GM12878 (cell line): ENCODE data around the gene TUT1. TPM values are rescaled to one million over a fixed set of nuclear protein-coding genes. Genes with fewer than 3 reads are reported as not detected.

Experiments used
- EED ChIP-seq: sonication (generic); IDR thresholded peaks from 2 replicates; pipeline ENCODE4 v1.6.1; 2016; ENCODE audit warnings: antibody characterized with exemption, low read depth
- IKZF1 ChIP-seq: fragments of 450-650 bp; conservative IDR thresholded peaks from 2 replicates; pipeline ENCODE4 v1.6.1; 2017; ENCODE audit warnings: antibody characterized with exemption, mild to moderate bottlenecking
- MTA2 ChIP-seq: fragments of 450-650 bp; IDR thresholded peaks from 2 replicates; pipeline ENCODE4 v1.6.1; 2016; ENCODE audit warnings: low read depth, mild to moderate bottlenecking, moderate library complexity
- NR2F1 ChIP-seq: fragments of 450-650 bp; conservative IDR thresholded peaks from 2 replicates; pipeline ENCODE4 v1.6.1; 2017; ENCODE audit warnings: mild to moderate bottlenecking
- polyA plus RNA-seq, 11 experiments: library from polyadenylated mRNA; depleted of rRNA in 4 of 11; unstranded in 6 of 11; stranded (reverse) in 5 of 11; fragments of >200 nt; fragmentation: Nextera tagmentation in 4 of 11; fragmentation: Illumina TruSeq in 1 of 11; extraction: Ambion mirVana in 4 of 11; extraction: Trizol in 1 of 11; gene quantifications; 1 replicate in 1 of 11; 2 replicates in 10 of 11; pipeline versions ENCODE4 v1.2.1 to v1.2.3, GENCODE V29; 2011 to 2016; ENCODE audit warnings: inconsistent platforms in 2 of 11, missing spikeins in 2 of 11, low read depth in 1 of 11
- total RNA-seq, 4 experiments: library from RNA; depleted of rRNA in 3 of 4; stranded (reverse); fragments of >200 nt in 3 of 4; fragmentation: Illumina TruSeq in 1 of 4; extraction: Trizol in 1 of 4; gene quantifications; 2 replicates each; pipeline versions ENCODE4 v1.2.1 to v1.2.3, GENCODE V29; 2013 to 2021
- TF ChIP-seq, protein P1 (sequence below): fragments of 450-650 bp; formaldehyde crosslinking; IDR thresholded peaks from 2 replicates; pipeline ENCODE4 v1.4.0; 2022; ENCODE audit warnings: mild to moderate bottlenecking, moderate library complexity
- TF ChIP-seq, protein P2 (sequence below): fragments of 450-650 bp; IDR thresholded peaks from 2 replicates; pipeline ENCODE4 v1.6.1; 2017; ENCODE audit warnings: mild to moderate bottlenecking, moderate library complexity
- TF ChIP-seq, protein P3 (sequence below): IDR thresholded peaks from 2 replicates; pipeline ENCODE4 v1.6.1; 2011; ENCODE audit warnings: borderline replicate concordance, low read depth, mild to moderate bottlenecking, moderate library complexity, low read length; ENCODE audit not compliant: insufficient read depth, poor library complexity, severe bottlenecking

The TUT1 gene
- total and polyA plus RNA-seq, 10 of the 15 experiments (the other 5 are each of a cell fraction or from before 2014, with no cell fraction given) = 1.1 to 29.9 (median 16.2) TPM

DNA sequence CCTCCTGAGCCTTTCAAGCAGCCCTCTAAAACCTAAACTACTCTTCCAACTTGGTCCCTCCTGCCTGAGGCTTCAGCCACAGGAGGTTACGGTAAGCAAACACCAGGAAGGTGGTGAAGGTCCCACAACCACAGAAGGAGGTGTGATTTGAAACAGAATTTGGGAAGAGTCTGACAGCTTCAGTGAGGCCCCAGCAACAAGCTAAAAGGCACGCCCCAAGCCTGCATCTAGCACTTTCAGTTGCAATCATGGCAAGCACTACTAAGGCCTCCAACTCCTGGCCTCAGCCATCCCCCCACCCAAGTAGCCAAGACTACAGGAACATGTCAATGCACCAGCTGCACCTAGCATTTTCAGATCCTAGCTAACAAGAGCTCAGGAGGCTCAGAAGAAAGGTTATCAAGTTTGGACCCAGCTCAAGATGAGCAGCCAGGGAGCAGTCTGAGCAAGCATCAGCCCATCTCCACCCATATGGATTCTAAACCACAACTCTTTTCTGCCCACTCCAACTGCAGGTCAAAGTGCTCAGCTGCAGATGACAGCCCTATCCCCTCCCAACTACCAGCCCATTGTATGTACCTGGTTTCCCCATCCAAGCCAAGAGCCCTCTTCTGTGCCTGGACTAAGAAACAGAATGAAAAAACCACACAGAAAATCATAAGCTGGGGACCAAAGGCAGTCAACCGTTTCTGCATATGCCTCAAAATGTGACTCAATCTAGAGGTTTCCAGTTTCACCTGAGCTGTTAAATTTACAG, 34.3 kb downstream of the TUT1 start (continued):
- TF ChIP-seq, protein P1, sequence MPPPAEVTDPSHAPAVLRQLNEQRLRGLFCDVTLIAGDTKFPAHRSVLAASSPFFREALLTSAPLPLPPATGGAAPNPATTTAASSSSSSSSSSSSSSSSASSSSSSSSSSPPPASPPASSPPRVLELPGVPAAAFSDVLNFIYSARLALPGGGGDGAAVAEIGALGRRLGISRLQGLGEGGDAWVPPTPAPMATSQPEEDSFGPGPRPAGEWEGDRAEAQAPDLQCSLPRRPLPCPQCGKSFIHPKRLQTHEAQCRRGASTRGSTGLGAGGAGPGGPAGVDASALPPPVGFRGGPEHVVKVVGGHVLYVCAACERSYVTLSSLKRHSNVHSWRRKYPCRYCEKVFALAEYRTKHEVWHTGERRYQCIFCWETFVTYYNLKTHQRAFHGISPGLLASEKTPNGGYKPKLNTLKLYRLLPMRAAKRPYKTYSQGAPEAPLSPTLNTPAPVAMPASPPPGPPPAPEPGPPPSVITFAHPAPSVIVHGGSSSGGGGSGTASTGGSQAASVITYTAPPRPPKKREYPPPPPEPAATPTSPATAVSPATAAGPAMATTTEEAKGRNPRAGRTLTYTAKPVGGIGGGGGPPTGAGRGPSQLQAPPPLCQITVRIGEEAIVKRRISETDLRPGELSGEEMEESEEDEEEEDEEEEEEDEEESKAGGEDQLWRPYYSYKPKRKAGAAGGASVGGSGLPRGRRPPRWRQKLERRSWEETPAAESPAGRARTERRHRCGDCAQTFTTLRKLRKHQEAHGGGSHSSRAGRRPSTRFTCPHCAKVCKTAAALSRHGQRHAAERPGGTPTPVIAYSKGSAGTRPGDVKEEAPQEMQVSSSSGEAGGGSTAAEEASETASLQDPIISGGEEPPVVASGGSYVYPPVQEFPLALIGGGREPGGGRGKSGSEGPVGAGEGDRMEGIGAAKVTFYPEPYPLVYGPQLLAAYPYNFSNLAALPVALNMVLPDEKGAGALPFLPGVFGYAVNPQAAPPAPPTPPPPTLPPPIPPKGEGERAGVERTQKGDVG (CRISPR knock-in tag) = no peak
- TF ChIP-seq IKZF1 = 0 out of 2 replicates have a peak, but pooled peaks have one; percentile 9
- peak; percentile 37; the same call in 1 of the 2 replicates for TF ChIP-seq EED
- TF ChIP-seq, protein P2, sequence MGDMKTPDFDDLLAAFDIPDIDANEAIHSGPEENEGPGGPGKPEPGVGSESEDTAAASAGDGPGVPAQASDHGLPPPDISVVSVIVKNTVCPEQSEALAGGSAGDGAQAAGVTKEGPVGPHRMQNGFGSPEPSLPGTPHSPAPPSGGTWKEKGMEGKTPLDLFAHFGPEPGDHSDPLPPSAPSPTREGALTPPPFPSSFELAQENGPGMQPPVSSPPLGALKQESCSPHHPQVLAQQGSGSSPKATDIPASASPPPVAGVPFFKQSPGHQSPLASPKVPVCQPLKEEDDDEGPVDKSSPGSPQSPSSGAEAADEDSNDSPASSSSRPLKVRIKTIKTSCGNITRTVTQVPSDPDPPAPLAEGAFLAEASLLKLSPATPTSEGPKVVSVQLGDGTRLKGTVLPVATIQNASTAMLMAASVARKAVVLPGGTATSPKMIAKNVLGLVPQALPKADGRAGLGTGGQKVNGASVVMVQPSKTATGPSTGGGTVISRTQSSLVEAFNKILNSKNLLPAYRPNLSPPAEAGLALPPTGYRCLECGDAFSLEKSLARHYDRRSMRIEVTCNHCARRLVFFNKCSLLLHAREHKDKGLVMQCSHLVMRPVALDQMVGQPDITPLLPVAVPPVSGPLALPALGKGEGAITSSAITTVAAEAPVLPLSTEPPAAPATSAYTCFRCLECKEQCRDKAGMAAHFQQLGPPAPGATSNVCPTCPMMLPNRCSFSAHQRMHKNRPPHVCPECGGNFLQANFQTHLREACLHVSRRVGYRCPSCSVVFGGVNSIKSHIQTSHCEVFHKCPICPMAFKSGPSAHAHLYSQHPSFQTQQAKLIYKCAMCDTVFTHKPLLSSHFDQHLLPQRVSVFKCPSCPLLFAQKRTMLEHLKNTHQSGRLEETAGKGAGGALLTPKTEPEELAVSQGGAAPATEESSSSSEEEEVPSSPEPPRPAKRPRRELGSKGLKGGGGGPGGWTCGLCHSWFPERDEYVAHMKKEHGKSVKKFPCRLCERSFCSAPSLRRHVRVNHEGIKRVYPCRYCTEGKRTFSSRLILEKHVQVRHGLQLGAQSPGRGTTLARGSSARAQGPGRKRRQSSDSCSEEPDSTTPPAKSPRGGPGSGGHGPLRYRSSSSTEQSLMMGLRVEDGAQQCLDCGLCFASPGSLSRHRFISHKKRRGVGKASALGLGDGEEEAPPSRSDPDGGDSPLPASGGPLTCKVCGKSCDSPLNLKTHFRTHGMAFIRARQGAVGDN = 0 out of 2 replicates have a peak, but pooled peaks have one; percentile 7
- 0 out of 2 replicates have a peak, but pooled peaks have one; percentile 3 for TF ChIP-seq MTA2
- TF ChIP-seq NR2F1 = 0 out of 2 replicates have a peak, but pooled peaks have one; percentile 8
- TF ChIP-seq, protein P3, sequence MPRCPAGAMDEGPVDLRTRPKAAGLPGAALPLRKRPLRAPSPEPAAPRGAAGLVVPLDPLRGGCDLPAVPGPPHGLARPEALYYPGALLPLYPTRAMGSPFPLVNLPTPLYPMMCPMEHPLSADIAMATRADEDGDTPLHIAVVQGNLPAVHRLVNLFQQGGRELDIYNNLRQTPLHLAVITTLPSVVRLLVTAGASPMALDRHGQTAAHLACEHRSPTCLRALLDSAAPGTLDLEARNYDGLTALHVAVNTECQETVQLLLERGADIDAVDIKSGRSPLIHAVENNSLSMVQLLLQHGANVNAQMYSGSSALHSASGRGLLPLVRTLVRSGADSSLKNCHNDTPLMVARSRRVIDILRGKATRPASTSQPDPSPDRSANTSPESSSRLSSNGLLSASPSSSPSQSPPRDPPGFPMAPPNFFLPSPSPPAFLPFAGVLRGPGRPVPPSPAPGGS = peak; percentile 2
